T-helper 22 cell (primary cell): Measurements from ENCODE around the gene HERC3.

Source experiments
- DNase-seq: peaks from one replicate; pipeline ENCODE4 v3.0.0-alpha.2; 2020; ENCODE audit warnings: low read depth

Gene HERC3

DNA sequence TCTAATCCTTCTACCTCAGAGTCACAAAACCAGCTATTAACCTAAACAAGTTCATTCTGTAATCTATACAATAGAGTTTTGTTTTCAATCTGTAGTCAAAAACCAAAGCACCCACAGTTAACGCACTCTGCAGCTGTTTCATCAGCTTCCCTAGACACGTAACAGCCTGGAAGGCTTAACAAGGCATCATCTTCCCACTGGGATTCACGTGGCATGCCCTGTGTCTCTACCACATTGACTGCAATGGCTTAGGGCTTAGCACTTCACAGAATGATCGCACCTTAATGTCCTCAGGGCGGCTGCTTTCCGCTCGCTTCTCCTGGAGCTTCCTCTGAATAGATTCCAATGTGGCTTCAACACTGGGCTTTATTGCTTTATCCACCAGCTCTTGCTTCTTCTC, 155.1 kb downstream of the HERC3 start:
- DNase-seq, result no peak

- no peak for DNase-seq
These were observed 158.1 kb downstream of the HERC3 start for GRCh38 chr4:88750369-88750768.

- no peak for DNase-seq
These were observed 159.2 kb downstream of the HERC3 start for GRCh38 chr4:88751258-88752075.

GRCh38 chr4:88752076-88752463, 159.8 kb downstream of the HERC3 start:
- no peak for DNase-seq

DNA sequence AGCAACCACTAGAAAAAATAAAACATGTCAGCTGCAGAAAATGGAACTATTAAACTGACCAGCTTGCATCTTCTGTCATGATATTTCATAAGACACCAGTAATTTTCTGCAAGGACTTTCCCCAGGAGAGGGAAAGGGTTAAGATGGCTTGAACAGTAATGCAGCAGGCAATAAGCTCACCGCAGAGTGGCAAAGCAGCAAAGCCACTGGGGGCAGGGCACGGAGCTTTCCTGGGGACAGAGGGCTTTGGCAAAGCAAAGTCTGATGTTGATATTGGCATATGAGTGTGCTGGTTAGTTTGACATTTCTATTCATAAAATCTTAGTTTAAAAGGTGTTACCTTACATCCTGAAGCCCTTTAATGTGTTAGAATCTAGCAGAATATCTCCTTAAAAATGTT, 160.5 kb downstream of the HERC3 start:
- no peak for DNase-seq

- DNase-seq, result no peak
These were observed 161.6 kb downstream of the HERC3 start for GRCh38 chr4:88753658-88754571.

DNA sequence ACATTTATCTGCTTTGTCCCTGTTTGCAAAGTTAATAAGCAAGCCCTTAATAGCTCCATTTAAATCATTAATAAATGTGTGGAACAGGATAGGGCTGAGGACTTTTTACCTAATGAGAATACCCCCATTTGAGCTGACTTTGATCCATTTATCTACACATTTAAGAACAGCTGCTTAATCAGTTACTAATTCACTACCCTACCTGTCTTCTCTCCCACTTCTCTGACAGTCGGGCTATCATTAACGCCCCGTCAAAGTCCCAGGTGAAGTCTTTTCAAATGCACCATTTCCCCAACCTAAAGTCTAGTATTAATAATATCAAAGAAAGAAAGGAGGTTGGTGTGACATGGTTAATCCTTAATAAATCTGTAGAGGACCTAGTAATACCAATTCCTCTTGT, 162.5 kb downstream of the HERC3 start:
- DNase-seq, result no peak

DNA sequence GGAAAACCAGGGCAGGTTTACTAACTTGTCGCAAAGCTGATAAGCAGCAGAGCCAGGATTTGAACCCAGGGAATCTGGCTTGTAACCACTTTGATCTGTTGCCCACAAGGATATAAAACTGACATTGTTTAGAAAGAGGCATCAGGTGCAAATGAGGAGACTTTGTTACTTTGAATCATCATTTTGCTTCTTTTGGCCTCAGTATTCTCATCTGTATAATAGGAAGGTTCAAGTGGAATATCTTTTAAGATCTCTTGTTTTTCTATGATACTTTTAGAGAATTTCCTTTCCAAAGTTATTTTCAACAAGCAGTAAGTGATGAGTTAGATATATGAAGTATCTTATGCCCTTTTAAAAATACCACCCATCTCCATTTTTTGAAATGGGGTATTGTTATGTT, 163.2 kb downstream of the HERC3 start:
- no peak for DNase-seq

DNA sequence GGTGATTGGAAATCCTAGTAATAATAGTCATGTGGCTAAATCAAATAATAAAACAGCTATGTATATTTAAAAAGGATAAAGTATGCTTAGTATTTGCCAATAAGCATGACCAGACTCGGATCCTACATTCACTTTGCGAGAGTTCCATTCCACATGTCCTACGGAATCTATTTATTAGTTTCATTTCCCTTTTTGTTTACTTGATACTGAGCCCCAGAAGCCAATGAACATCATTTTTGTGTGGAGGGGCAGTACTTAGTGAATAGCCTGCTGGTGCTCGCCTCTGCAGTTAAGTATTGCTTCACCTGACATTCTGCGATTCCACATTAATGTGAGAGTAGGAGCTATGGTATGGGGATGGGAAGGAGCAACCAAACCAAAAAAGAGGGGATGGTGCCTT, 163.9 kb downstream of the HERC3 start:
- DNase-seq, result no peak

- DNase-seq, result no peak
These were observed 164.8 kb downstream of the HERC3 start for GRCh38 chr4:88757067-88757466.

DNA sequence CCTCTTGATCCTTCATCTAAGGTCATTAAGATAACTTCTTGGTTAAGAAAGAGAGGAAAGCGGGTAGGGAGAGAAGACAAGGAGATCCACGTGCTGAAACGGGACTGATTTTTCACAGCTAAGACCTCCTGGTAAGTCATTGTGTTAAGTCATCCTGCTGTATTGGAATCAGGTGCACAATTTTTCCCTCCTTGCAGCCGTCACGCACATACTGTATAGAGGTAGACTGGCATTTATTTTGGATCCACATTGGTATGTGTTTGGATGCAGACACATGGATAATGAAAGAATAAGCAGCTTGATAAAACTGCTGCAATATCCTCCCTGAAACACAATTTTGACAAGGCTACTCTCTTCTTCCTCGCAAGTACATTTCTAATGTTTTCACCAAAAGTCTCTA, 165.5 kb downstream of the HERC3 start:
- no peak for DNase-seq
